GM12872 (cell line): ENCODE measurements around the gene PNMA8B.

Experiments
- CTCF ChIP-seq: IDR thresholded peaks from 3 replicates; pipeline ENCODE4 v1.5.1; 2011; ENCODE audit warnings: low read depth, mild to moderate bottlenecking, low read length, moderate library complexity; ENCODE audit not compliant: insufficient read depth

PNMA8B gene

DNA sequence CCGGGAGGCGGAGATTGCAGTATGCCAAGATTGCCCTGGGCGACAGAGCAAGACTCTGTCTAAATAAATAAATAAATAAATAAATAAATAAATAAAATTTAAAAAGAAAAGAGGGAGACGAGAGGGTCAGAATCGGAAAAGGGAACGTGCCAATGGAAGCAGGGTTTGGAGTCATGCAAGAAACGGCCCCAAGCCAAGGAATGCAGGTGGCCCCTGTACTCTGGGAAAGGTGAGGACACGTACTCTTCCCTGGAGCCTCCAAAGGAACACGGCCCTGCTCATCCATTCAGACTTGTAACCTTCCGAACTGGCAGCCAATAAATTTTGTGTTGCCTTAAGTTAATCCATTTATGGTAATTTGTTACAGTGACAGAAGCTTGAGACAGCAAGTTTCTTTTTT is 47.1 kb downstream of the PNMA8B start:
- TF ChIP-seq CTCF, result no peak

- TF ChIP-seq CTCF, result no peak
These were observed 47.8 kb downstream of the PNMA8B start for GRCh38 chr19:46447824-46448223.

DNA sequence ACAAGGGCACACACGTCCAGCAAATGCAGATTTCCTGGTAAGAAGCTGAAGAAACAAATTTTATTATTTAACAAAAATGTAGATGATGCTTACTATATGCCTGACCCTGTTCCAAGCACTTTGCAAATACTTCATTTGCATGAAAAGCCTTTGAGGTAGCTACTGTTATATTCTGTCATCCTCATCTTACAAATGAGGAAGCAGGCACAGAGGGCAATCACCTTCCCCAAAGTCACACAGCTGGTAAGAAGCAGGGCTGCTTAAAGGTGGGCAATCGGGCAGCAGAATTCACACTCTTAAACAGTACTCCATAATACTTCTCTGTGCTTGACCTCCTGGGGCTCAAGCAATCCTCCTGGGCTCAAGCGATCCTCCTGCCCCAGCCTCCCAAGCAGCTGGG is 48.7 kb downstream of the PNMA8B start:
- no peak for TF ChIP-seq CTCF

GRCh38 chr19:46446021-46446420 is 49.6 kb downstream of the PNMA8B start:
- no peak for TF ChIP-seq CTCF

GRCh38 chr19:46442808-46443450 is 52.7 kb downstream of the PNMA8B start:
- no peak for TF ChIP-seq CTCF

DNA sequence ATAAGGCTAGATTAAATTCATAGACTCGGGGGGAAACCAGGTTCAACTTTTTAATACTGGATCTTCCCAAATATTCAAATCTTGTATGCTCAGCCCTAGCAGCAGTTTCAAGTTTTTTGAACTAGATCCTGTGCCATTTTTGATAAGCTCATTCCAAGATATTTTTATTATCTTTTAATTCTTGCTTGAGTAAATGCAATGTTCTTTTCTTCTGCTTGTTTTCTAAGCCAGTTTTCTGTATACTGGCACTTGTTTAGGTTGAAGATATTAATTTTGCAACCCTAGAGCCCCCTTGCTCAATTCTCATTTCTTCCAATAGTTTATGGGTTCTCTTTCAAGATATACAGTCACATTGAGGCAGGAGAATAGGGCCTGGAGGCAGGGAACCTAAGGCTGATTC is 53.8 kb downstream of the PNMA8B start:
- TF ChIP-seq CTCF, result no peak
